Right lobe of liver (tissue), 6 donors: Measurements from ENCODE around the gene APCDD1. TPM values are rescaled to one million over a fixed set of nuclear protein-coding genes. Genes with fewer than 3 reads are reported as not detected.

Experiments used
- ATAC-seq, 4 donors: fragments of 200-7000 bp; cut with Tn5 transposase; one replicate each; pipeline ENCODE4 v1.9.1; 2020; ENCODE audit warnings: mild to moderate bottlenecking in 4 of 4, moderate library complexity in 4 of 4
- DNase-seq, 3 donors: peaks; one replicate each; pipeline ENCODE4 v3.0.0-alpha.2; 2020
- H3K27ac ChIP-seq, 3 donors: fragments of 200-600 bp; one replicate each; pipeline ENCODE4 v1.8.0; 2022
- H3K27me3 ChIP-seq, 2 donors: fragments of 200-600 bp; one replicate each; pipeline ENCODE4 v1.8.0; 2022
- H3K36me3 ChIP-seq, 4 donors: fragments of 200-600 bp; sonication (generic) in 1 of 4; one replicate each; pipeline versions ENCODE4 v1.5.1 to v1.8.0; 2017 to 2022; ENCODE audit warnings: control low read depth in 1 of 4
- H3K4me1 ChIP-seq, 4 donors: fragments of 200-600 bp; sonication (generic) in 1 of 4; one replicate each; pipeline versions ENCODE4 v1.5.1 to v1.8.0; 2017 to 2022; ENCODE audit warnings: control low read depth in 1 of 4
- H3K4me3 ChIP-seq, 3 donors: fragments of 200-600 bp; one replicate each; pipeline ENCODE4 v1.8.0; 2022
- H3K9me3 ChIP-seq, 4 donors: fragments of 200-600 bp; sonication (generic) in 1 of 4; one replicate each; pipeline versions ENCODE4 v1.5.1 to v1.8.0; 2017 to 2022; ENCODE audit warnings: control low read depth in 1 of 4
- CTCF ChIP-seq, 4 donors: fragments of 200-600 bp in 3 of 4; fragments of 450-650 bp in 1 of 4; IDR thresholded peaks; one replicate each; pipeline versions ENCODE4 v1.5.1 to v1.8.0; 2016 to 2022; ENCODE audit warnings: antibody characterized with exemption in 4 of 4, mild to moderate bottlenecking in 2 of 4
- POLR2A ChIP-seq: fragments of 450-650 bp; IDR thresholded peaks from one replicate; pipeline ENCODE4 v1.6.1; 2017; ENCODE audit warnings: antibody characterized with exemption, mild to moderate bottlenecking
- WGBS: methylation state at CpG from one replicate; pipeline ENCODE4 v1.1.6; 2018; ENCODE audit warnings: low coverage, low lambda C conversion rate; ENCODE audit not compliant: insufficient coverage; ENCODE audit errors: missing lambda C conversion rate; 5-methylcytosine and 5-hydroxymethylcytosine counted together
- intact Hi-C, 2 donors: fragments of 100-400 bp; cut with DNase I; formaldehyde crosslinking; loops; one replicate each; pipeline versions ENCODE4 v1.11.2 to v1.14.1; 2022
- total RNA-seq, 6 experiments: library from RNA; depleted of rRNA in 2 of 6; stranded (reverse); fragments of >200 nt in 2 of 6; fragmentation: NEBNext Ultra II Directional in 3 of 6; extraction: Animal tissue kit (Norgen Biotek cat#: 25700) in 3 of 6; gene quantifications; one replicate each; pipeline versions ENCODE4 v1.1.0 to v1.2.4, GENCODE V29; 2016 to 2023
- donor health status: DM: no; HTN: yes; CAD: no.
- donor health status: DM: no; HTN: no; CAD: no.
- donor health status: DM: no; HTN: no; CAD: no.
- donor health status: DM: no; HTN: yes; CAD: no.
- donor health status: DM: no; HTN: yes; CAD: no.

The APCDD1 gene
- total RNA-seq, 6 experiments from 2014 or later: 0.42 to 2.7 (median 0.71) TPM

GRCh38 chr18:10482363-10482984 is 28.0 kb downstream of the APCDD1 start:
- intact Hi-C loops: no loop called here
- Histone ChIP-seq H3K27me3 (no peaks in the 10 kb centered on the region), H3K9me3 (no peaks in the 10 kb centered on the region), H3K27ac (no peak overlapping the region), H3K36me3 (no peaks in the 10 kb centered on the region), H3K4me1 (no peaks in the 10 kb centered on the region), H3K4me3 (no peak overlapping the region)
- DNase-seq (no peak), ATAC-seq (no peak)
- 80% methylated on average over 4 of the region's 11 CpGs for WGBS
- TF ChIP-seq CTCF (IDR thresholded peaks at IDR 0.05) (no peak), POLR2A (no peak)

GRCh38 chr18:10482985-10483949 is 28.8 kb downstream of the APCDD1 start:
- Histone ChIP-seq H3K9me3 (no peaks in the 10 kb centered on the region), H3K27ac (no peak overlapping the region), H3K4me3 (no peak overlapping the region), H3K4me1 (no peaks in the 10 kb centered on the region), H3K27me3 (no peaks in the 10 kb centered on the region), H3K36me3 (no peaks in the 10 kb centered on the region)
- 29% methylated on average over 8 of the region's 20 CpGs for WGBS
- intact Hi-C loops: no loop called here
- TF ChIP-seq CTCF (IDR thresholded peaks at IDR 0.05) (no peak), POLR2A (no peak)
- ATAC-seq (no peak), DNase-seq (no peak)

GRCh38 chr18:10485475-10485874 is 31.0 kb downstream of the APCDD1 start:
- no peaks in the 10 kb centered on the region for H3K27me3 ChIP-seq
- 96% methylated on average over 4 of the region's 20 CpGs for WGBS
- H3K4me1 ChIP-seq: no peaks in the 10 kb centered on the region
- no peaks in the 10 kb centered on the region for H3K9me3 ChIP-seq
- TF ChIP-seq POLR2A (no peak), CTCF (IDR thresholded peaks at IDR 0.05) (no peak)
- no peak overlapping the region for H3K27ac ChIP-seq
- H3K36me3 ChIP-seq: no peaks in the 10 kb centered on the region
- DNase-seq (no peak), ATAC-seq (no peak)
- H3K4me3 ChIP-seq: no peak overlapping the region
- intact Hi-C loops: no loop called here

GRCh38 chr18:10486362-10486761 is 31.9 kb downstream of the APCDD1 start:
- H3K9me3 ChIP-seq: no peaks in the 10 kb centered on the region
- no peak overlapping the region for H3K27ac ChIP-seq
- intact Hi-C loops: no loop called here
- H3K36me3 ChIP-seq: no peaks in the 10 kb centered on the region
- no peaks in the 10 kb centered on the region for H3K4me1 ChIP-seq
- WGBS: 57% methylated on average over 3 of the region's 3 CpGs
- H3K27me3 ChIP-seq: no peaks in the 10 kb centered on the region
- ATAC-seq: no peak
- DNase-seq: no peak
- no peak overlapping the region for H3K4me3 ChIP-seq
- TF ChIP-seq CTCF (IDR thresholded peaks at IDR 0.05) (no peak), POLR2A (no peak)
